ENCODE results near the gene NDST3. TPM values are rescaled to one million over a fixed set of nuclear protein-coding genes. Genes with fewer than 3 reads are reported as not detected.
"Not testable (repeated sequence)": the region's sequence is repeated elsewhere in the genome, so short reads cannot be mapped to it uniquely, and the experiment has no call there.

NDST3 gene
- total RNA-seq, 2 donors from 2014 or later = not detected

- Mint-ChIP-seq H3K27ac (no peak overlapping the region), H3K9me3 (no peaks in the 10 kb centered on the region), H3K36me3 (no peaks in the 10 kb centered on the region)
- DNase-seq (ENCODE audit: low spot score in 2 of 2) (no peak), ATAC-seq (no peak)
Observed at GRCh38 chr4:118221227-118221800, 187.0 kb downstream of the NDST3 start.

DNA sequence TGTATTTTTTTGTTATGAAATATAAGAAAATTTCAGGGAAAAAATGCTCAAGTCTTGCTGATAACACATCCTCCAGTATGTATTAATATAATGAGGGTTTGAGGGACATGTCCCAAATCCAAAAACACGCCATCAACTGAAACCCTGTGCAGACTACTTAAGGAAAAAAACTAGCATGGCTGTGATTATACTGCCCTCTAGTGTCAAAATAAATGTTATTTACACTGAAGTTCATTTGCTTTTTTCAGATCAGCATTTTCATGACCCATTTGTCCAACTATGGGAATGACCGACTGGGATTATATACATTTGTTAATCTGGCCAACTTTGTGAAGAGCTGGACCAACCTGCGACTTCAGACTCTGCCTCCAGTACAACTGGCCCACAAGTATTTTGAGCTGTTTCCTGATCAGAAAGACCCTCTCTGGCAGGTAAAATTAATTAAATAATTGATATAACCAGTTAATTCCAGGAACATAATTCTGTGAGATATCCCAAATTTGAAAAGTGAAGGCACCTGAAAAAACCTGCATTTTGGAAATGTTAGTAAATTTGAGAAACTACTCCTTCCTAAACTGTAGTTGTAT lies 190.1 kb downstream of the NDST3 start:
- DNase-seq (ENCODE audit: low spot score in 2 of 2) (no peak), ATAC-seq (no peak)
- Mint-ChIP-seq H3K36me3 (no peaks in the 10 kb centered on the region), H3K9me3 (no peaks in the 10 kb centered on the region), H3K27ac (no peak overlapping the region)

GRCh38 chr4:118225511-118225910 lies 191.2 kb downstream of the NDST3 start:
- Mint-ChIP-seq H3K36me3 (no peaks in the 10 kb centered on the region), H3K9me3 (no peaks in the 10 kb centered on the region), H3K27ac (no peak overlapping the region)
- ATAC-seq (no peak), DNase-seq (ENCODE audit: low spot score in 2 of 2) (no peak)

- DNase-seq (ENCODE audit: low spot score in 2 of 2) = no peak
- H3K27ac Mint-ChIP-seq = no peak overlapping the region
- no peak for ATAC-seq
- H3K9me3 Mint-ChIP-seq = no peaks in the 10 kb centered on the region
- no peaks in the 10 kb centered on the region for H3K36me3 Mint-ChIP-seq
Observed at GRCh38 chr4:118226311-118227010, 192.2 kb downstream of the NDST3 start.

GRCh38 chr4:118235566-118236120 lies 201.4 kb downstream of the NDST3 start:
- no peaks in the 10 kb centered on the region for H3K9me3 Mint-ChIP-seq
- H3K27ac Mint-ChIP-seq = no peak overlapping the region
- no peaks in the 10 kb centered on the region for H3K36me3 Mint-ChIP-seq
- DNase-seq (ENCODE audit: low spot score in 2 of 2) (no peak), ATAC-seq (no peak)

DNA sequence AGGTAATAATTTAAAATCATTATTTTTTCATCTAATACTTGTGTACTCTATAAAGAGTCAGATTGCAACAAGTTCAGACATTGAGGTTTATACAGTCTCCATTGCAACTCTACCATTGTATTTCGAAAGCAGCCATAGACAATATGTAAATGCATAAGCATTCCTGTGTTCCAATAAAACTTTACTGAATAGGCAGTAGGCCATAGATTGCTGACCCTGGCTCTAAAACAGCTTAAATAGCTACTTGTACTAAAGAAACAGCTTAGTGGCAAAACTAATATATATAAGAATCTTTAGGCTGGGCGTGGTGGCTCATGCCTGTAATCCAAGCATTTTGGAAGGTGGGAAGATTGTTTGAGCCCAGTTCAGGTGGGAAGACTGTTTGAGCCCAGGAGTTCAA lies 203.2 kb downstream of the NDST3 start:
- H3K27ac Mint-ChIP-seq = no peak overlapping the region
- no peaks in the 10 kb centered on the region for H3K9me3 Mint-ChIP-seq
- ATAC-seq (no peak), DNase-seq (ENCODE audit: low spot score in 2 of 2) (no peak)
- no peaks in the 10 kb centered on the region for H3K36me3 Mint-ChIP-seq

GRCh38 chr4:118249890-118250289 lies 215.6 kb downstream of the NDST3 start:
- H3K9me3 Mint-ChIP-seq = no peaks in the 10 kb centered on the region
- DNase-seq (ENCODE audit: low spot score in 2 of 2) = no peak
- H3K27ac Mint-ChIP-seq = no peak overlapping the region
- H3K36me3 Mint-ChIP-seq = no peaks in the 10 kb centered on the region
- no peak for ATAC-seq

DNA sequence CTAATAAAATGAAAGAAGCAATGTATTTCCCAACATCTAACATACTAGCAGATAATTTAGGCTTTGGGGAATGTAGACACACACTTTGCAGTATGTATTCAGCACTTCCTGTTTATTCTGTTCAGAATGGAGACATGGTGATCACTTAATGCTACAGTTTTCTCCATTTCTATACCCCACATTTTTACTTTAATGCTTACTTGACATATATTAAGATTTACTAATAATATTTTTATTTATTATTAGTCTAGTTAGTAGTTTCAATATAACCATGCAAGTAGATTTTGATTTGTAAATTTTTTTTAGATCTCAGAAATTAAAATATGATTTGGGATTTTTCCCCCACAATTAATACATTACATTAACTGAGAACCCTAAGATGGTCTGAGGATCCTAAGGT lies 220.1 kb downstream of the NDST3 start:
- ATAC-seq (no peak), DNase-seq (ENCODE audit: low spot score in 2 of 2) (no peak)
- H3K27ac Mint-ChIP-seq = no peak overlapping the region
- no peaks in the 10 kb centered on the region for H3K9me3 Mint-ChIP-seq
- H3K36me3 Mint-ChIP-seq = no peaks in the 10 kb centered on the region

DNA sequence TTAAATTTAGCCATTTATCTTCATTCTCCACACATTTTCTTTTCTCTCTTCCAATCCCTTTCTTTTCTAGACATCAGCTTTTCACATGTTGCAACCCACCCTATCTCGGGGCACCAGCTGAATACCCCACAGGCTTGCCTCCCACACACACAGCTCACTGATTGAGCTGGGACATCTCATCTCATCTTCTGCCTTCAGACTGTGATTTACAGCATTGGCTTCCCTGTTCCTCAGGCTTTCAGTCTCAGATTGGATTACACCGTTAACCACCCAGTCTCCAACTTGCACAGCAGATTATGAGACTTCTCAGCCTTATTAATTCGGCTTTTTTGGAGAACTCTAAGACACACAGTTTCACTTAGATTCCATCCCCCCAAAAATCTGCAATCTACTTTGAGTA lies 224.8 kb downstream of the NDST3 start:
- no peak for ATAC-seq
- DNase-seq (ENCODE audit: low spot score in 2 of 2) = no peak
- Mint-ChIP-seq H3K9me3 (no peaks in the 10 kb centered on the region), H3K27ac (no peak overlapping the region), H3K36me3 (no peaks in the 10 kb centered on the region)

DNA sequence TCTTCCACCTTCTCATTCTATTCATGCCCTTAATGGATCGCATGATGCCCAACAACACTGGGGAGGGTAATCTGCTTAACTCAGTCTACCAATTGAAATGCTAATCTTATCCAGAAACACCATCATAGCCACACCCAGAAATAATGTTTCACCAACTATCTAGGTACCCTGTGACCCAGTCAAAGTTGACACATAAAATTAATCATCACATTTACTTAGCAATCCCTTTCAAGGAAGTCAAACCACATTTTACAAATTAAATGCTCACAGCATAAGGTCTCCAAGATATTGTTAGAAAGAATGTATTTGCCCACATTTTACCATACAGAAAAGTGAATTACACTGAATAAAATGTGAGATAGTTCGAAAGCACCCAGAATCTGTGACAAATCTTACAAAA lies 226.0 kb downstream of the NDST3 start:
- H3K27ac Mint-ChIP-seq = no peak overlapping the region
- no peak for DNase-seq (ENCODE audit: low spot score in 2 of 2)
- peaks cover 0 to 6% of the 10 kb centered on the region in 2 donors for H3K9me3 Mint-ChIP-seq
- H3K36me3 Mint-ChIP-seq = peaks cover 7 to 8% of the 10 kb centered on the region in 2 donors
- no peak for ATAC-seq

DNA sequence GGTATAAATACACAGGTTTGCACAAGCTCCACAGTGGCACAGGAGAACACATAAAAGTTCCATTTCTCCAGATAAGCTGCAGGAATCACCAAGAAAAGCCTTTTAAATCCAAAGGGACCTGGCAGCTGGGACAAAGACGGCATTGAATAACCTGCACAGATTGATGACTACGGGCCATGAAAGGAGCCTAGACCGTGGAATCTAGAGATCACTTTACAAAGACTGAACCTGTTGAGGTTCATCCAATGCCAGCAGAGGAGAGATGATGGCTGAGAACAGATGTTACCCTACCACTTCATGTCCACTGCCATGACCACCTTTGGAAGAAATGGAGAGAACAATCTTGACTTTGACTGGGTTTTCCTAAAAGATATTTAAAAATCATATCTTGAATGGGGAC lies 229.8 kb downstream of the NDST3 start:
- H3K9me3 Mint-ChIP-seq = peaks cover 0 to 6% of the 10 kb centered on the region in 2 donors
- H3K36me3 Mint-ChIP-seq = peaks cover 7 to 8% of the 10 kb centered on the region in 2 donors
- no peak overlapping the region for H3K27ac Mint-ChIP-seq
- DNase-seq (ENCODE audit: low spot score in 2 of 2) (no peak), ATAC-seq (no peak)

GRCh38 chr4:118265312-118266144 lies 231.2 kb downstream of the NDST3 start:
- ATAC-seq (peak; percentile 72 to 77), DNase-seq (ENCODE audit: low spot score in 2 of 2) (peak; percentile 19 to 59)
- peaks cover 0 to 6% of the 10 kb centered on the region in 2 donors for H3K9me3 Mint-ChIP-seq
- H3K27ac Mint-ChIP-seq = no peak overlapping the region
- H3K36me3 Mint-ChIP-seq = peaks cover 7 to 8% of the 10 kb centered on the region in 2 donors

GRCh38 chr4:118266145-118266496 lies 231.8 kb downstream of the NDST3 start:
- not testable (repeated sequence) for H3K27ac Mint-ChIP-seq; H3K9me3 Mint-ChIP-seq; DNase-seq (ENCODE audit: low spot score in 2 of 2); H3K36me3 Mint-ChIP-seq; ATAC-seq

DNA sequence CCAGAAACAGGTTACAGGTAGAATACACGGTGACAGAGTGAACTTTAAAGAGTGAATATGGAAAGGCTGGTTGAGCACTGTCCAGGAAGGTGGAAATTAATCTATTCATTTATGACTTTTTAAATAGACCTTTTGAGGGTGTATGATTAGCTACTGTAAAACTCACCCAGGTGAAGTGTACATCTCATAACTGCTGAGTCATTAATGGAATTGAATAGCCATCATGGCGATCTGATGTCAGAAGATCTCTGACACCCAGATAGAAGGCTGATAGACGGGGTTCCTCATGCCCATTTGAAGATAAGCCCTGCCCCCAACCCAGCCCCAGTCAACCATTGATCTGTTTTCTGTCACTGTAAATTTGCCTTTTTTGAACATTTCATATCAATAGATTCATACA lies 234.5 kb downstream of the NDST3 start:
- DNase-seq (ENCODE audit: low spot score in 2 of 2) (no peak), ATAC-seq (no peak)
- Mint-ChIP-seq H3K36me3 (peaks cover 7 to 8% of the 10 kb centered on the region in 2 donors), H3K9me3 (peaks cover 0 to 6% of the 10 kb centered on the region in 2 donors), H3K27ac (no peak overlapping the region)

GRCh38 chr4:118270492-118270891 lies 236.2 kb downstream of the NDST3 start:
- DNase-seq (ENCODE audit: low spot score in 2 of 2) = no peak
- ATAC-seq = no peak
- H3K36me3 Mint-ChIP-seq = no peaks in the 10 kb centered on the region
- no peaks in the 10 kb centered on the region for H3K9me3 Mint-ChIP-seq
- H3K27ac Mint-ChIP-seq = no peak overlapping the region

DNA sequence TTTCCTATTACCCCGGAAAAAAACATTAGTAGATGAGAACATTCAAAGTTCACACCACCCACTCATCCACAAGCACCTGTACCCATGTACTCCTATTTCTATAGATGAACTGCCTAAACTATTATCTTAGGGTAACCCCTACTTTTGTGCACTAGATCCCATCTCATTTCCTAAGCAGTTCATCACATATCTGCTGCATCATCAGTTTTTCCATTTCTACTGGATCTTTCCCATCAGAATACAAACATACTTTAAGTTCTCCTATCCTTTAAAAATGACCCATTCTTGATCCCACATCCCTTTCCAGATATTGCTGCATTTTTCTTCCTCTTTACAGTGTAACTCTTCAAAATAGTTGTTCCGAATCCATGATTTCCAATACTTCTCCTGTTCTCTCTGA lies 237.5 kb downstream of the NDST3 start:
- DNase-seq (ENCODE audit: low spot score in 2 of 2) = no peak
- no peaks in the 10 kb centered on the region for H3K36me3 Mint-ChIP-seq
- no peak overlapping the region for H3K27ac Mint-ChIP-seq
- ATAC-seq = no peak
- no peaks in the 10 kb centered on the region for H3K9me3 Mint-ChIP-seq

DNA sequence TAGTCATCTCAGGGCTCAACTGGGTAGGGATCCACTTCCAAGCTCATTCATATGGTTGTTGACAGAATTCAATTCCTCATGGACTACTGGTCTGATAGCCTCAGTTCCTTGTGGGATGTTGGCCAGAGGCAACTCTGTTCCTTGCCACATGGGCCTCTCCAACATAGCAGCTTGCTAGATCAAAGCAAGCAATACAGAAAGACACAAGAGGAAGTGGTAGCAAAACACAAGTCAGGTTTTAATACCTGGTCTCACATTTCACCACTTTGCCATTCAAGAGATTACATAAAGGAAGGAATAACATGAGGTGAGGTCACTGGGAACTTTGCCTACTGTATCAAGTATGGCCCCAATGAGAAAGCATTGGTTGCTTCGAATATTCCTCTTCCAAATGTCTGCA lies 239.4 kb downstream of the NDST3 start:
- no peak for ATAC-seq
- DNase-seq (ENCODE audit: low spot score in 2 of 2) = no peak
- no peak overlapping the region for H3K27ac Mint-ChIP-seq
- H3K36me3 Mint-ChIP-seq = peaks cover 5 to 9% of the 10 kb centered on the region in 2 donors
- no peaks in the 10 kb centered on the region for H3K9me3 Mint-ChIP-seq
